ENCODE measurements around the gene TMEM33. TPM values are rescaled to one million over a fixed set of nuclear protein-coding genes. Genes with fewer than 3 reads are reported as not detected.

Gene TMEM33
- total RNA-seq, 1 experiment from 2014 or later: 163 TPM

- no peaks in the 10 kb centered on the region for H3K9me3 ChIP-seq (ENCODE audit: low read length)
- DNase-seq: no peak
- no peaks in the 10 kb centered on the region for H3K9me2 ChIP-seq (replicated peaks; ENCODE audit: insufficient read depth, low read length)
- H3K27me3 ChIP-seq (ENCODE audit: low read length): no peaks in the 10 kb centered on the region
- no peak overlapping the region for H3K27ac ChIP-seq (ENCODE audit: low read length)
- H3K79me2 ChIP-seq (ENCODE audit: low read length): peaks cover 82% of the 10 kb centered on the region
- H4K20me1 ChIP-seq (ENCODE audit: insufficient read depth, low read depth, low read length): peaks cover 6% of the 10 kb centered on the region; the same call in 1 of the 2 replicates
- H2AFZ ChIP-seq (ENCODE audit: low read length): no peak overlapping the region
- H3K4me2 ChIP-seq (ENCODE audit: low read depth, low read length, poor library complexity, severe bottlenecking): no peak overlapping the region
- H3K36me3 ChIP-seq (ENCODE audit: insufficient read depth, low read length): peaks cover 78% of the 10 kb centered on the region
- no peak overlapping the region for H3K4me3 ChIP-seq (ENCODE audit: low read length)
- peaks cover 8% of the 10 kb centered on the region; the same call in 1 of the 2 replicates for H3K4me1 ChIP-seq (ENCODE audit: low read length)
- H3K9ac ChIP-seq (ENCODE audit: low read length): no peak overlapping the region
Observed at GRCh38 chr4:41944089-41944488, 8.9 kb downstream of the TMEM33 start.

- H3K9me3 ChIP-seq (ENCODE audit: low read length): no peaks in the 10 kb centered on the region
- H3K9me2 ChIP-seq (replicated peaks; ENCODE audit: insufficient read depth, low read length): no peaks in the 10 kb centered on the region
- no peak overlapping the region for H3K27ac ChIP-seq (ENCODE audit: low read length)
- no peak for DNase-seq
- H2AFZ ChIP-seq (ENCODE audit: low read length): no peak overlapping the region
- peaks cover 22% of the 10 kb centered on the region for H3K4me1 ChIP-seq (ENCODE audit: low read length)
- H3K4me2 ChIP-seq (ENCODE audit: low read depth, low read length, poor library complexity, severe bottlenecking): no peak overlapping the region
- H4K20me1 ChIP-seq (ENCODE audit: insufficient read depth, low read depth, low read length): no peaks in the 10 kb centered on the region
- no peak overlapping the region for H3K4me3 ChIP-seq (ENCODE audit: low read length)
- peaks cover 77% of the 10 kb centered on the region for H3K36me3 ChIP-seq (ENCODE audit: insufficient read depth, low read length)
- H3K79me2 ChIP-seq (ENCODE audit: low read length): peaks cover 70% of the 10 kb centered on the region
- H3K9ac ChIP-seq (ENCODE audit: low read length): no peak overlapping the region
- no peaks in the 10 kb centered on the region for H3K27me3 ChIP-seq (ENCODE audit: low read length)
Observed at GRCh38 chr4:41949531-41949930, 14.3 kb downstream of the TMEM33 start.

GRCh38 chr4:41957634-41958033 is 22.4 kb downstream of the TMEM33 start:
- Histone ChIP-seq H3K4me2 (ENCODE audit: low read depth, low read length, poor library complexity, severe bottlenecking) (no peak overlapping the region), H2AFZ (ENCODE audit: low read length) (no peak overlapping the region), H3K79me2 (ENCODE audit: low read length) (peaks cover 15% of the 10 kb centered on the region), H3K9ac (ENCODE audit: low read length) (no peak overlapping the region), H3K36me3 (ENCODE audit: insufficient read depth, low read length) (peaks cover 49% of the 10 kb centered on the region), H3K4me3 (ENCODE audit: low read length) (no peak overlapping the region), H3K4me1 (ENCODE audit: low read length) (peaks cover 11% of the 10 kb centered on the region), H3K9me3 (ENCODE audit: low read length) (no peaks in the 10 kb centered on the region), H3K9me2 (replicated peaks; ENCODE audit: insufficient read depth, low read length) (no peaks in the 10 kb centered on the region), H3K27ac (ENCODE audit: low read length) (no peak overlapping the region), H3K27me3 (ENCODE audit: low read length) (no peaks in the 10 kb centered on the region), H4K20me1 (ENCODE audit: insufficient read depth, low read depth, low read length) (no peaks in the 10 kb centered on the region)
- DNase-seq: peak; percentile 74

GRCh38 chr4:41963105-41963504 is 27.9 kb downstream of the TMEM33 start:
- Histone ChIP-seq H4K20me1 (ENCODE audit: insufficient read depth, low read depth, low read length) (no peaks in the 10 kb centered on the region), H3K36me3 (ENCODE audit: insufficient read depth, low read length) (peaks cover 14% of the 10 kb centered on the region; the same call in 1 of the 2 replicates), H3K27me3 (ENCODE audit: low read length) (no peaks in the 10 kb centered on the region), H3K9ac (ENCODE audit: low read length) (no peak overlapping the region), H3K4me2 (ENCODE audit: low read depth, low read length, poor library complexity, severe bottlenecking) (no peak overlapping the region), H3K79me2 (ENCODE audit: low read length) (0 out of 2 replicates have a peak, but pooled peaks cover 3% of the 10 kb centered on the region), H3K4me3 (ENCODE audit: low read length) (no peak overlapping the region), H3K4me1 (ENCODE audit: low read length) (no peaks in the 10 kb centered on the region), H2AFZ (ENCODE audit: low read length) (no peak overlapping the region), H3K27ac (ENCODE audit: low read length) (no peak overlapping the region), H3K9me2 (replicated peaks; ENCODE audit: insufficient read depth, low read length) (no peaks in the 10 kb centered on the region), H3K9me3 (ENCODE audit: low read length) (no peaks in the 10 kb centered on the region)
- peak; percentile 78 for DNase-seq

- no peaks in the 10 kb centered on the region for H3K4me1 ChIP-seq (ENCODE audit: low read length)
- H2AFZ ChIP-seq (ENCODE audit: low read length): no peak overlapping the region
- no peak for DNase-seq
- H3K27me3 ChIP-seq (ENCODE audit: low read length): no peaks in the 10 kb centered on the region
- no peak overlapping the region for H3K9ac ChIP-seq (ENCODE audit: low read length)
- no peaks in the 10 kb centered on the region for H3K9me3 ChIP-seq (ENCODE audit: low read length)
- H3K27ac ChIP-seq (ENCODE audit: low read length): no peak overlapping the region
- H4K20me1 ChIP-seq (ENCODE audit: insufficient read depth, low read depth, low read length): no peaks in the 10 kb centered on the region
- no peaks in the 10 kb centered on the region for H3K9me2 ChIP-seq (replicated peaks; ENCODE audit: insufficient read depth, low read length)
- H3K4me2 ChIP-seq (ENCODE audit: low read depth, low read length, poor library complexity, severe bottlenecking): no peak overlapping the region
- peaks cover 11% of the 10 kb centered on the region; the same call in 1 of the 2 replicates for H3K36me3 ChIP-seq (ENCODE audit: insufficient read depth, low read length)
- H3K4me3 ChIP-seq (ENCODE audit: low read length): no peak overlapping the region
- no peaks in the 10 kb centered on the region for H3K79me2 ChIP-seq (ENCODE audit: low read length)
Observed at GRCh38 chr4:41964401-41964800, 29.2 kb downstream of the TMEM33 start.

GRCh38 chr4:41967392-41967791 is 32.2 kb downstream of the TMEM33 start:
- Histone ChIP-seq H3K9ac (ENCODE audit: low read length) (no peak overlapping the region), H3K9me2 (replicated peaks; ENCODE audit: insufficient read depth, low read length) (no peaks in the 10 kb centered on the region), H3K4me3 (ENCODE audit: low read length) (no peak overlapping the region), H3K36me3 (ENCODE audit: insufficient read depth, low read length) (no peaks in the 10 kb centered on the region), H2AFZ (ENCODE audit: low read length) (no peak overlapping the region), H3K4me2 (ENCODE audit: low read depth, low read length, poor library complexity, severe bottlenecking) (no peak overlapping the region), H3K9me3 (ENCODE audit: low read length) (no peaks in the 10 kb centered on the region), H3K4me1 (ENCODE audit: low read length) (no peaks in the 10 kb centered on the region), H3K27ac (ENCODE audit: low read length) (no peak overlapping the region), H4K20me1 (ENCODE audit: insufficient read depth, low read depth, low read length) (no peaks in the 10 kb centered on the region), H3K79me2 (ENCODE audit: low read length) (no peaks in the 10 kb centered on the region), H3K27me3 (ENCODE audit: low read length) (no peaks in the 10 kb centered on the region)
- DNase-seq: no peak

GRCh38 chr4:41969671-41970070 is 34.4 kb downstream of the TMEM33 start:
- Histone ChIP-seq H3K4me3 (ENCODE audit: low read length) (no peak overlapping the region), H2AFZ (ENCODE audit: low read length) (no peak overlapping the region), H3K27me3 (ENCODE audit: low read length) (no peaks in the 10 kb centered on the region), H3K4me2 (ENCODE audit: low read depth, low read length, poor library complexity, severe bottlenecking) (no peak overlapping the region), H3K9ac (ENCODE audit: low read length) (no peak overlapping the region), H3K79me2 (ENCODE audit: low read length) (no peaks in the 10 kb centered on the region), H3K9me3 (ENCODE audit: low read length) (no peaks in the 10 kb centered on the region), H3K36me3 (ENCODE audit: insufficient read depth, low read length) (no peaks in the 10 kb centered on the region), H3K27ac (ENCODE audit: low read length) (no peak overlapping the region), H4K20me1 (ENCODE audit: insufficient read depth, low read depth, low read length) (no peaks in the 10 kb centered on the region), H3K4me1 (ENCODE audit: low read length) (no peaks in the 10 kb centered on the region), H3K9me2 (replicated peaks; ENCODE audit: insufficient read depth, low read length) (no peaks in the 10 kb centered on the region)
- DNase-seq: no peak

GRCh38 chr4:41975341-41975740 is 40.1 kb downstream of the TMEM33 start:
- Histone ChIP-seq H2AFZ (ENCODE audit: low read length) (no peak overlapping the region), H3K9ac (ENCODE audit: low read length) (no peak overlapping the region), H3K4me3 (ENCODE audit: low read length) (no peak overlapping the region), H3K4me2 (ENCODE audit: low read depth, low read length, poor library complexity, severe bottlenecking) (no peak overlapping the region), H3K4me1 (ENCODE audit: low read length) (0 out of 2 replicates have a peak, but pooled peaks cover 2% of the 10 kb centered on the region), H3K27me3 (ENCODE audit: low read length) (no peaks in the 10 kb centered on the region), H3K27ac (ENCODE audit: low read length) (no peak overlapping the region), H3K9me3 (ENCODE audit: low read length) (no peaks in the 10 kb centered on the region), H3K79me2 (ENCODE audit: low read length) (no peaks in the 10 kb centered on the region), H3K36me3 (ENCODE audit: insufficient read depth, low read length) (no peaks in the 10 kb centered on the region), H3K9me2 (replicated peaks; ENCODE audit: insufficient read depth, low read length) (no peaks in the 10 kb centered on the region), H4K20me1 (ENCODE audit: insufficient read depth, low read depth, low read length) (no peaks in the 10 kb centered on the region)
- DNase-seq: no peak
